ENCODE data around the gene TMPRSS11A.

DNA sequence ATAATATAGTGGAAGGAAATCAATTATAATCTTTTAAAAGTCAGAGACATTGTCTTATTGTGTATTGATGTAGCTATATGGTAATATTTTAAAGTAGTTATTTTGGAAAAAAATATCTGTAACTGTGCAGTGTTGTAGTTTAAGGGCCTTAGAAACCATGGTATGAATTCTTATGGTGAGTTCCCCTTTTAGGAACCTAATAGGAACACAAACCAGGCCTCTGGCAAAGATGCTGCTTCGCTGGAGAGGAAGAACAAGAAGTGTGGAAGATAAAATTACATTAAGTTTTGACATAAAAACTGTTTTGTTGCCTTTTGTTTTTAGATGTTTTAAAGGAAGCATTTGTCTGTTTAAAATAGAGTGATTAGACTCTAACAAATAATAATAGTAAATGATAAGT lies 68.6 kb downstream of the TMPRSS11A start:
- no peak for TF ChIP-seq POLR2A (IDR thresholded peaks at IDR 0.05)
- TF ChIP-seq, protein P1, sequence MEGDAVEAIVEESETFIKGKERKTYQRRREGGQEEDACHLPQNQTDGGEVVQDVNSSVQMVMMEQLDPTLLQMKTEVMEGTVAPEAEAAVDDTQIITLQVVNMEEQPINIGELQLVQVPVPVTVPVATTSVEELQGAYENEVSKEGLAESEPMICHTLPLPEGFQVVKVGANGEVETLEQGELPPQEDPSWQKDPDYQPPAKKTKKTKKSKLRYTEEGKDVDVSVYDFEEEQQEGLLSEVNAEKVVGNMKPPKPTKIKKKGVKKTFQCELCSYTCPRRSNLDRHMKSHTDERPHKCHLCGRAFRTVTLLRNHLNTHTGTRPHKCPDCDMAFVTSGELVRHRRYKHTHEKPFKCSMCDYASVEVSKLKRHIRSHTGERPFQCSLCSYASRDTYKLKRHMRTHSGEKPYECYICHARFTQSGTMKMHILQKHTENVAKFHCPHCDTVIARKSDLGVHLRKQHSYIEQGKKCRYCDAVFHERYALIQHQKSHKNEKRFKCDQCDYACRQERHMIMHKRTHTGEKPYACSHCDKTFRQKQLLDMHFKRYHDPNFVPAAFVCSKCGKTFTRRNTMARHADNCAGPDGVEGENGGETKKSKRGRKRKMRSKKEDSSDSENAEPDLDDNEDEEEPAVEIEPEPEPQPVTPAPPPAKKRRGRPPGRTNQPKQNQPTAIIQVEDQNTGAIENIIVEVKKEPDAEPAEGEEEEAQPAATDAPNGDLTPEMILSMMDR (IDR thresholded peaks at IDR 0.05): no peak
